CD4-positive, alpha-beta T cell treated with Interleukin-2 at 100 ng/mL for 4 hours (primary cell): ENCODE measurements around the gene SPACDR.

Source experiments
- DNase-seq: peaks from one replicate; pipeline ENCODE4 v3.0.0-alpha.2; 2020; ENCODE audit warnings: low spot score

Gene SPACDR

GRCh38 chr7:100484673-100485045, 20.6 kb upstream of the SPACDR start:
- no peak for DNase-seq

GRCh38 chr7:100483722-100484672, 19.9 kb upstream of the SPACDR start, which contains the start of gene NYAP1:
Gene NYAP1 (plus strand): TSS chr7:100483927. CDS start chr7:100485312, 1,385 bp downstream.
- DNase-seq, result peak; percentile 51

- peak; percentile 85 for DNase-seq
These were observed 19.1 kb upstream of the SPACDR start for GRCh38 chr7:100483090-100483721.

GRCh38 chr7:100482728-100483089, 18.6 kb upstream of the SPACDR start:
- DNase-seq, result no peak

GRCh38 chr7:100481466-100481865, 17.4 kb upstream of the SPACDR start:
- DNase-seq, result no peak

- peak; percentile 93 for DNase-seq
These were observed 15.0 kb upstream of the SPACDR start, which contains the start of gene TSC22D4 for GRCh38 chr7:100478958-100479660. Gene TSC22D4 (minus strand): TSS chr7:100479214. CDS start chr7:100478038, 1,176 bp downstream.

- no peak for DNase-seq
These were observed 13.8 kb upstream of the SPACDR start for GRCh38 chr7:100477871-100478267.

GRCh38 chr7:100476903-100477870, 13.1 kb upstream of the SPACDR start:
- DNase-seq, result peak; percentile 24

- DNase-seq, result no peak
These were observed 12.2 kb upstream of the SPACDR start for GRCh38 chr7:100476101-100476780.

GRCh38 chr7:100475549-100475948, 11.5 kb upstream of the SPACDR start:
- no peak for DNase-seq

GRCh38 chr7:100472854-100473499, 8.9 kb upstream of the SPACDR start:
- DNase-seq, result no peak

- DNase-seq, result no peak
These were observed 8.2 kb upstream of the SPACDR start for GRCh38 chr7:100472121-100472851.

GRCh38 chr7:100471021-100471420, 7.0 kb upstream of the SPACDR start:
- DNase-seq, result no peak

- DNase-seq, result peak; percentile 81
These were observed 5.4 kb upstream of the SPACDR start for GRCh38 chr7:100469227-100470044.

- no peak for DNase-seq
These were observed 3.7 kb upstream of the SPACDR start for GRCh38 chr7:100467638-100468373.

- no peak for DNase-seq
These were observed 2.9 kb upstream of the SPACDR start for GRCh38 chr7:100466653-100467605.
